Astrocyte of the spinal cord (primary cell): Measurements from ENCODE around the gene RPUSD4.

Experiments used
- DNase-seq: peaks from one replicate; pipeline ENCODE4 v3.0.0; 2011; ENCODE audit warnings: low read depth, low spot score
- H3K4me3 ChIP-seq: 2 replicates; pipeline ENCODE4 v1.5.1; 2011; ENCODE audit warnings: low read depth, mild to moderate bottlenecking, low read length, moderate library complexity
- CTCF ChIP-seq: IDR thresholded peaks from 2 replicates; pipeline ENCODE4 v1.5.1; 2012; ENCODE audit warnings: low read depth, mild to moderate bottlenecking, low read length, inconsistent platforms
- in situ Hi-C: cut with HindIII; loops from 2 replicates; pipeline ENCODE4 v1.10.0; 2017; ENCODE audit warnings: low sequenced_read_pairs

RPUSD4 gene

GRCh38 chr11:126176853-126177470, 34.5 kb downstream of the RPUSD4 start:
- no peak for DNase-seq
- no peak for TF ChIP-seq CTCF
- in situ Hi-C loops, result loop anchor here (25.0 kb wide), 1 partner anchor 240 kb away; the partner anchor contains the start of gene VSIG10L2
- no peak overlapping the region for H3K4me3 ChIP-seq

- DNase-seq, result no peak
- TF ChIP-seq CTCF, result no peak
- in situ Hi-C loops, result loop anchor here (25.0 kb wide), 1 partner anchor 238 kb away; the partner anchor contains the start of gene VSIG10L2
- no peak overlapping the region for H3K4me3 ChIP-seq
Observed at GRCh38 chr11:126175393-126175792, 36.1 kb downstream of the RPUSD4 start.

GRCh38 chr11:126174816-126175215, 36.6 kb downstream of the RPUSD4 start:
- H3K4me3 ChIP-seq, result no peak overlapping the region
- no peak for DNase-seq
- in situ Hi-C loops, result loop anchor here (25.0 kb wide), 1 partner anchor 238 kb away; the partner anchor contains the start of gene VSIG10L2
- TF ChIP-seq CTCF, result no peak

- no peak for DNase-seq
- in situ Hi-C loops, result no loop called here
- no peak for TF ChIP-seq CTCF
- H3K4me3 ChIP-seq, result no peak overlapping the region
Observed at GRCh38 chr11:126173257-126173656, 38.2 kb downstream of the RPUSD4 start.

GRCh38 chr11:126172596-126173038, 38.8 kb downstream of the RPUSD4 start:
- H3K4me3 ChIP-seq, result no peak overlapping the region
- no peak for DNase-seq
- TF ChIP-seq CTCF, result no peak
- in situ Hi-C loops, result no loop called here

- no peak for TF ChIP-seq CTCF
- no peak overlapping the region for H3K4me3 ChIP-seq
- in situ Hi-C loops, result no loop called here
- no peak for DNase-seq
Observed at GRCh38 chr11:126169291-126169690, 42.2 kb downstream of the RPUSD4 start.

GRCh38 chr11:126167488-126167887, 44.0 kb downstream of the RPUSD4 start:
- in situ Hi-C loops, result no loop called here
- TF ChIP-seq CTCF, result no peak
- peak; percentile 13 for DNase-seq
- H3K4me3 ChIP-seq, result no peak overlapping the region
